Endothelial cell of umbilical vein (primary cell): Measurements from ENCODE around the gene CSNK2B. TPM values are rescaled to one million over a fixed set of nuclear protein-coding genes. Genes with fewer than 3 reads are reported as not detected.

Experiments used
- BruUV-seq: library from RNA; stranded (reverse); fragments of 400-500 nt; replicated peaks from 2 replicates; lab custom pipeline; 2021; lab: Mats Ljungman, UMichigan
- CTCF ChIA-PET: fragments of 300-600, 350-600 bp; sonication (Branson Sonifier 250); formaldehyde crosslinking; loops from one replicate; lab custom pipeline; 2021; ENCODE audit warnings: antibody characterized with exemption, inconsistent platforms; lab: Charles Lee
- POLR2A ChIA-PET: fragments of 300-600, 350-600 bp; sonication (Branson Sonifier 250); formaldehyde crosslinking; loops from one replicate; lab custom pipeline; 2021; ENCODE audit warnings: antibody characterized with exemption, inconsistent platforms; lab: Charles Lee
- DNase-seq: peaks from one replicate; pipeline ENCODE4 v3.0.0-alpha.2; 2011; ENCODE audit warnings: low read depth, low spot score
- FAIRE-seq: peaks from 2 replicates; lab custom pipeline; 2011; peaks lifted over from hg19 to GRCh38; lab: Jason Lieb, UNC
- H2AFZ ChIP-seq: 2 replicates; pipeline ENCODE4 v1.6.0; 2012; ENCODE audit warnings: low read depth, low read length, control low read depth, inconsistent platforms
- H3K27ac ChIP-seq: 2 replicates; pipeline ENCODE4 v1.5.1; 2011; ENCODE audit warnings: low read depth, mild to moderate bottlenecking, control low read depth, low read length, moderate library complexity; ENCODE audit not compliant: insufficient read depth
- H3K27me3 ChIP-seq, 2 experiments: 2 replicates each; pipeline versions ENCODE4 v1.6.0 to v1.6.1; 2011; ENCODE audit warnings: low read length in 2 of 2, mixed read lengths in 1 of 2; ENCODE audit not compliant: control insufficient read depth in 2 of 2, insufficient read depth in 2 of 2
- H3K36me3 ChIP-seq, 2 experiments: 2 replicates in 1 of 2; 3 replicates in 1 of 2; pipeline ENCODE4 v1.5.1; 2011; ENCODE audit warnings: low read length in 2 of 2, mild to moderate bottlenecking in 1 of 2, moderate library complexity in 1 of 2; ENCODE audit not compliant: control insufficient read depth in 2 of 2, insufficient read depth in 2 of 2; ENCODE audit errors: extremely low read depth in 1 of 2
- H3K4me1 ChIP-seq: 3 replicates; pipeline ENCODE4 v1.5.1; 2011; ENCODE audit warnings: mild to moderate bottlenecking, low read length; ENCODE audit not compliant: control insufficient read depth, insufficient read depth; ENCODE audit errors: extremely low read depth
- H3K4me2 ChIP-seq: 2 replicates; pipeline ENCODE4 v1.6.1; 2011; ENCODE audit warnings: low read length, control low read depth, mixed read lengths; ENCODE audit not compliant: insufficient read depth
- H3K4me3 ChIP-seq, 3 experiments: fragments of 200-600 bp in 1 of 3; sonication (generic), shearing (Covaris generic) in 1 of 3; replicated peaks in 1 of 3; 2 replicates each; pipeline ENCODE4 v1.5.1; 2011 to 2016; ENCODE audit warnings: control low read depth in 3 of 3, low read length in 3 of 3, mild to moderate bottlenecking in 2 of 3, inconsistent platforms in 1 of 3, low read depth in 1 of 3, moderate library complexity in 1 of 3; ENCODE audit not compliant: insufficient read depth in 1 of 3
- H3K79me2 ChIP-seq: 2 replicates; pipeline ENCODE4 v1.6.0; 2012; ENCODE audit warnings: low read length, inconsistent platforms; ENCODE audit not compliant: control insufficient read depth, insufficient read depth
- H3K9ac ChIP-seq: replicated peaks from 2 replicates; pipeline ENCODE3; 2011; ENCODE audit warnings: low read length, control low read depth; ENCODE audit not compliant: insufficient read depth; ENCODE audit errors: extremely low read depth
- H3K9me1 ChIP-seq: replicated peaks from 3 replicates; pipeline ENCODE4 v1.6.0; 2011; ENCODE audit warnings: mild to moderate bottlenecking, low read length; ENCODE audit not compliant: control insufficient read depth, insufficient read depth; ENCODE audit errors: extremely low read depth
- H3K9me3 ChIP-seq: replicated peaks from 2 replicates; pipeline ENCODE4 v1.5.1; 2012; ENCODE audit warnings: low read length, inconsistent platforms; ENCODE audit not compliant: control insufficient read depth, insufficient read depth
- H4K20me1 ChIP-seq: replicated peaks from 2 replicates; pipeline ENCODE3; 2011; ENCODE audit warnings: mild to moderate bottlenecking, low read length; ENCODE audit not compliant: control insufficient read depth, insufficient read depth; ENCODE audit errors: extremely low read depth
- CTCF ChIP-seq, 2 donors: IDR thresholded peaks; 1 replicate in 1 of 2; 2 replicates in 1 of 2; pipeline ENCODE4 v1.5.1; 2011; ENCODE audit warnings: low read length in 2 of 2, mild to moderate bottlenecking in 2 of 2, moderate library complexity in 2 of 2, control low read depth in 1 of 2, inconsistent platforms in 1 of 2, low read depth in 1 of 2; ENCODE audit not compliant: insufficient read depth in 1 of 2; ENCODE audit errors: extremely low read depth in 1 of 2
- FOS ChIP-seq: IDR thresholded peaks from 2 replicates; pipeline ENCODE4 v1.6.1; 2011; ENCODE audit warnings: mild to moderate bottlenecking, low read length, moderate library complexity, borderline replicate concordance; ENCODE audit not compliant: insufficient read depth
- JUN ChIP-seq: IDR thresholded peaks from 2 replicates; pipeline ENCODE4 v1.6.1; 2011; ENCODE audit warnings: borderline replicate concordance, low read depth; ENCODE audit not compliant: insufficient read length, insufficient read depth
- dilution Hi-C: fragments of 300-500 bp; cut with MboI; formaldehyde crosslinking; loops from one replicate; pipeline ENCODE4 v1.15.0; 2019; ENCODE audit warnings: low sequenced_read_pairs; ENCODE audit not compliant: extremely low pct_ligation_motif_present
- intact Hi-C: fragments of 100-400 bp; cut with micrococcal nuclease; formaldehyde crosslinking; loops from one replicate; pipeline ENCODE4 v1.10.0; 2022
- polyA plus RNA-seq, 4 experiments: library from polyadenylated mRNA; depleted of rRNA in 3 of 4; stranded (reverse) in 3 of 4; unstranded in 1 of 4; fragments of >200 nt; gene quantifications; 2 replicates each; pipeline versions ENCODE4 v1.2.1 to v1.2.3, GENCODE V29; 2011 to 2012; ENCODE audit warnings: missing spikeins in 1 of 4
- total RNA-seq: library from RNA; stranded (reverse); gene quantifications from 2 replicates; pipeline ENCODE4 v1.2.3, GENCODE V29; 2021

The CSNK2B gene
- total and polyA plus RNA-seq, 2 donors (not counting 3 experiments of a cell fraction or from before 2014, with no cell fraction given) = 159 to 206 TPM

DNA sequence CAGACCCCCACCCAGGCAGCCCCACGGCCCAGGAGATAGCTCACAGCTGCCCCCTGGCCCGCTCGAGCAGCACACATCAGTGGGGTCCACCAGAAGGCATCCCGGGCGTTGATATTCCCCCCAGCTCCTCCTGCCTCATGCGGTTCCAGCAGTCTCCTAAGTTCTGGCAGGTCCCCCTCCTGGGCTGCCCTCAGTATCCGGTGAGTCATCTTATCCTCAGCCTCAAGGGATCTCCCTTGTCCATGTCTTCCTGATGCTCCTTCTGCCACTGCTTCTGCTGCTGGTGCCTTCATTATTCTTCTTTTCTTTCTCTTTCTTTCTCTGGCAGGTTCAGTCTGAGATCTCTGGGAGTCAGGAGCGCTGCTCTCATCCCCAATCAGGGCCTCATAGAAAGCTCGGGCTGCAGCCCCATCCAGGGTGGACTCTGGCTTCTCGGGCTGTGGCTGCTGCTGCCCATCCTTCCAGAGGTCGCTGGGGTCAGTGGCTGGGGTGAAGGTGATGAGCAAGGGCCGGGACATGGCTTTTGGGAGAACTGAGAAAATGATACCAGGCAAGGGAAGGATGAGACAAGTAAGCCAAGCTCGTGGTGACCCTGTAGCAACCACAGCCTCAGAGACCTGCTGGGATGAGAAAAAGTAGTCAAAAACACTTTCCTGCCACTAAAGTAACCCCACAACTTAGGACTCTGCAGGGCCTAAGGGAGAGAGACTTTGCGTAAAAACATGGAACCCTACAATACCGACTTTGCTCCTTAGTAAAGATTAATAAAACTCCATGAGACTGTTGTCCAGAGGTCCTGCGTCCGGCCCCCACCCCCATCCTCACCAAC, 1.7 kb upstream of the CSNK2B start:
- Histone ChIP-seq H3K4me1 (peaks cover 37% of the 10 kb centered on the region), H3K27ac (peak overlapping the region; percentile 77), H3K79me2 (peaks cover 43% of the 10 kb centered on the region), H2AFZ (peak overlapping the region; percentile 23), H3K9me1 (no peaks in the 10 kb centered on the region), H3K4me2 (peak overlapping the region; percentile 86), H4K20me1 (no peaks in the 10 kb centered on the region), H3K36me3 (peaks cover 14 to 18% of the 10 kb centered on the region in 2 experiments), H3K27me3 (no peaks in the 10 kb centered on the region), H3K4me3 (peak overlapping the region; percentile 70 to 94 (median 72)), H3K9me3 (no peaks in the 10 kb centered on the region), H3K9ac (peak overlapping the region; percentile 79)
- peak; percentile 80 for FAIRE-seq
- dilution Hi-C loops = no loop called here
- CTCF ChIA-PET = interaction anchor here (0.8 to 5.7 kb wide), 10 partner anchors 9 to 143 kb away, joined by 3 to 38 read pairs (median 3); partner anchors contain the start of genes APOM, ATP6V1G2, BAG6 and LSM2
- DNase-seq = peak; percentile 51
- POLR2A ChIA-PET = interaction anchor here (0.8 to 1.3 kb wide), 8 partner anchors 11 to 163 kb away, joined by 3 to 5 read pairs (median 4); partner anchors contain the start of genes ABHD16A, BAG6, HSPA1B and LSM2
- TF ChIP-seq JUN (peak; percentile 68), CTCF (IDR thresholded peaks at IDR 0.05; ENCODE audit: extremely low read depth in 1 of 2, insufficient read depth in 1 of 2, low read depth in 1 of 2, low read length in 2 of 2) (no peak), FOS (peak; percentile 60)
- BruUV-seq = TSS peak; percentile 18
- intact Hi-C loops = loop anchor here (5.0 to 10.0 kb wide), 2 partner anchors 172 to 531 kb away; partner anchors contain the start of genes GPSM3 and PBX2
